HL-60 (cell line): ENCODE measurements around the gene PTPRM.

Source experiments
- POLR2AphosphoS5 ChIP-seq: IDR thresholded peaks from 2 replicates; pipeline ENCODE4 v1.6.1; 2012; ENCODE audit warnings: low read depth
- TF ChIP-seq, protein P1 (sequence below): IDR thresholded peaks from one replicate; pipeline ENCODE4 v1.5.1; 2011; ENCODE audit warnings: low read length, control low read depth, inconsistent platforms; ENCODE audit not compliant: insufficient read depth
- TF ChIP-seq, protein P2 (sequence below): IDR thresholded peaks from 2 replicates; pipeline ENCODE4 v1.6.1; 2012; ENCODE audit warnings: low read depth; ENCODE audit not compliant: insufficient replicate concordance

DNA sequence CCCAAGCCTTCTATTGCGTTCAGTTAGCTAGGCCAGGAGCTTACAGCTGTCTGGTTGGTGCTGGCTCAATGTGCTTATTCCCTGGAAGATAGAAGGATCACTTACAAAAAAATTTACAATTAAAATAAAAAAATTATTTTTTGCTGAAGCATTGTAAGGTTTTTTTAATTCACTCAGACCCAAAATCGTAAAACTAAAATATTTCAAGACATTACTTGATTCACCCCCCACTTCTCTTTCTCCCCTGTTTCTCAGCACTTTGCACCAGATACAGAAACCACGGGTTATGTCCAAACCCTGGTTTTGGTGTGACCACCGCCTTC lies 911 bp upstream of the PTPRM start:
- TF ChIP-seq, protein P1, sequence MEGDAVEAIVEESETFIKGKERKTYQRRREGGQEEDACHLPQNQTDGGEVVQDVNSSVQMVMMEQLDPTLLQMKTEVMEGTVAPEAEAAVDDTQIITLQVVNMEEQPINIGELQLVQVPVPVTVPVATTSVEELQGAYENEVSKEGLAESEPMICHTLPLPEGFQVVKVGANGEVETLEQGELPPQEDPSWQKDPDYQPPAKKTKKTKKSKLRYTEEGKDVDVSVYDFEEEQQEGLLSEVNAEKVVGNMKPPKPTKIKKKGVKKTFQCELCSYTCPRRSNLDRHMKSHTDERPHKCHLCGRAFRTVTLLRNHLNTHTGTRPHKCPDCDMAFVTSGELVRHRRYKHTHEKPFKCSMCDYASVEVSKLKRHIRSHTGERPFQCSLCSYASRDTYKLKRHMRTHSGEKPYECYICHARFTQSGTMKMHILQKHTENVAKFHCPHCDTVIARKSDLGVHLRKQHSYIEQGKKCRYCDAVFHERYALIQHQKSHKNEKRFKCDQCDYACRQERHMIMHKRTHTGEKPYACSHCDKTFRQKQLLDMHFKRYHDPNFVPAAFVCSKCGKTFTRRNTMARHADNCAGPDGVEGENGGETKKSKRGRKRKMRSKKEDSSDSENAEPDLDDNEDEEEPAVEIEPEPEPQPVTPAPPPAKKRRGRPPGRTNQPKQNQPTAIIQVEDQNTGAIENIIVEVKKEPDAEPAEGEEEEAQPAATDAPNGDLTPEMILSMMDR: no peak
- no peak for TF ChIP-seq POLR2AphosphoS5
- TF ChIP-seq, protein P2, sequence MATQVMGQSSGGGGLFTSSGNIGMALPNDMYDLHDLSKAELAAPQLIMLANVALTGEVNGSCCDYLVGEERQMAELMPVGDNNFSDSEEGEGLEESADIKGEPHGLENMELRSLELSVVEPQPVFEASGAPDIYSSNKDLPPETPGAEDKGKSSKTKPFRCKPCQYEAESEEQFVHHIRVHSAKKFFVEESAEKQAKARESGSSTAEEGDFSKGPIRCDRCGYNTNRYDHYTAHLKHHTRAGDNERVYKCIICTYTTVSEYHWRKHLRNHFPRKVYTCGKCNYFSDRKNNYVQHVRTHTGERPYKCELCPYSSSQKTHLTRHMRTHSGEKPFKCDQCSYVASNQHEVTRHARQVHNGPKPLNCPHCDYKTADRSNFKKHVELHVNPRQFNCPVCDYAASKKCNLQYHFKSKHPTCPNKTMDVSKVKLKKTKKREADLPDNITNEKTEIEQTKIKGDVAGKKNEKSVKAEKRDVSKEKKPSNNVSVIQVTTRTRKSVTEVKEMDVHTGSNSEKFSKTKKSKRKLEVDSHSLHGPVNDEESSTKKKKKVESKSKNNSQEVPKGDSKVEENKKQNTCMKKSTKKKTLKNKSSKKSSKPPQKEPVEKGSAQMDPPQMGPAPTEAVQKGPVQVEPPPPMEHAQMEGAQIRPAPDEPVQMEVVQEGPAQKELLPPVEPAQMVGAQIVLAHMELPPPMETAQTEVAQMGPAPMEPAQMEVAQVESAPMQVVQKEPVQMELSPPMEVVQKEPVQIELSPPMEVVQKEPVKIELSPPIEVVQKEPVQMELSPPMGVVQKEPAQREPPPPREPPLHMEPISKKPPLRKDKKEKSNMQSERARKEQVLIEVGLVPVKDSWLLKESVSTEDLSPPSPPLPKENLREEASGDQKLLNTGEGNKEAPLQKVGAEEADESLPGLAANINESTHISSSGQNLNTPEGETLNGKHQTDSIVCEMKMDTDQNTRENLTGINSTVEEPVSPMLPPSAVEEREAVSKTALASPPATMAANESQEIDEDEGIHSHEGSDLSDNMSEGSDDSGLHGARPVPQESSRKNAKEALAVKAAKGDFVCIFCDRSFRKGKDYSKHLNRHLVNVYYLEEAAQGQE: no peak
